GM23338 (cell line): ENCODE measurements around the gene APCDD1L.

Source experiments
- CREB1 ChIP-seq: fragments of 250-450 bp; sonication (Bioruptor Pico); IDR thresholded peaks from 2 replicates; pipeline ENCODE4 v1.5.0; 2020; ENCODE audit warnings: low read depth, mild to moderate bottlenecking, moderate library complexity
- CTCF ChIP-seq, 2 experiments: fragments of 200-600 bp in 1 of 2; sonication (generic) in 1 of 2; conservative IDR thresholded peaks; 2 replicates each; pipeline versions ENCODE4 v1.5.1 to v1.6.1; 2016 to 2017; ENCODE audit warnings: antibody characterized with exemption in 2 of 2, low read depth in 2 of 2, mild to moderate bottlenecking in 2 of 2, moderate library complexity in 1 of 2
- ETS1 ChIP-seq: IDR thresholded peaks from 2 replicates; pipeline ENCODE4 v1.6.1; 2016; ENCODE audit warnings: antibody characterized with exemption
- EZH2 ChIP-seq: fragments of 200-600 bp; sonication (generic); IDR thresholded peaks from one replicate; pipeline ENCODE4 v1.8.0; 2017; ENCODE audit warnings: antibody characterized with exemption, mild to moderate bottlenecking, low read depth; ENCODE audit not compliant: unreplicated experiment
- EZH2phosphoT487 ChIP-seq: fragments of 200-600 bp; sonication (generic); IDR thresholded peaks from one replicate; pipeline ENCODE4 v1.8.1; 2018; ENCODE audit warnings: antibody characterized with exemption; ENCODE audit not compliant: unreplicated experiment
- POLR2AphosphoS5 ChIP-seq: IDR thresholded peaks from 2 replicates; pipeline ENCODE4 v1.6.1; 2016; ENCODE audit warnings: antibody characterized with exemption, low read depth
- REST ChIP-seq: IDR thresholded peaks from one replicate; pipeline ENCODE4 v1.6.1; 2018; ENCODE audit warnings: antibody characterized with exemption; ENCODE audit not compliant: unreplicated experiment
- ZNF114 ChIP-seq: fragments of 250-450 bp; sonication (Bioruptor Pico); IDR thresholded peaks from 2 replicates; pipeline ENCODE4 v1.5.0; 2020; ENCODE audit warnings: mild to moderate bottlenecking, moderate library complexity
- ZNF462 ChIP-seq: fragments of 250-450 bp; sonication (Bioruptor Pico); IDR thresholded peaks from 2 replicates; pipeline ENCODE4 v1.5.0; 2020; ENCODE audit warnings: mild to moderate bottlenecking, moderate library complexity

- TF ChIP-seq CTCF (conservative IDR thresholded peaks at IDR 0.05; ENCODE audit: low read depth in 2 of 2) (no peak), POLR2AphosphoS5 (no peak), REST (no peak), EZH2phosphoT487 (no peak), ETS1 (no peak), ZNF462 (CRISPR knock-in tag) (no peak), EZH2 (no peak), ZNF114 (CRISPR knock-in tag) (no peak), CREB1 (no peak)
Measured at GRCh38 chr20:58438970-58439808, 76.0 kb downstream of the APCDD1L start.
